Left forelimb (tissue), 1 donor: ENCODE measurements around the gene MDC1.
A peak's percentile ranks its signal among the peaks of the same experiment; 100 is the strongest.

Source experiments
- DNase-seq: peaks from one replicate; pipeline ENCODE4 v3.0.0-alpha.2; 2018; ENCODE audit warnings: low spot score

MDC1 gene

GRCh38 chr6:30747300-30747687, 30.2 kb upstream of the MDC1 start:
- DNase-seq: no peak

GRCh38 chr6:30744054-30744805, 27.1 kb upstream of the MDC1 start, which contains the start of gene IER3:
TSS of gene IER3 (minus strand) at chr6:30744547. CDS start at chr6:30744518, 29 bp downstream.
- DNase-seq: peak; percentile 84

GRCh38 chr6:30743099-30744053, 26.3 kb upstream of the MDC1 start:
- DNase-seq: no peak

GRCh38 chr6:30742316-30743098, 25.4 kb upstream of the MDC1 start, which contains the start of gene FLOT1:
TSS of gene FLOT1 (minus strand) at chr6:30742687. CDS start at chr6:30742189, 498 bp downstream.
- DNase-seq: peak; percentile 93

GRCh38 chr6:30741789-30742315, 24.8 kb upstream of the MDC1 start:
- DNase-seq: peak; percentile 80

- DNase-seq: no peak
Observed at GRCh38 chr6:30741063-30741779, 24.1 kb upstream of the MDC1 start.

GRCh38 chr6:30740540-30740870, 23.4 kb upstream of the MDC1 start:
- no peak for DNase-seq

- no peak for DNase-seq
Observed at GRCh38 chr6:30738532-30738931, 21.5 kb upstream of the MDC1 start.

- no peak for DNase-seq
Observed at GRCh38 chr6:30735668-30736314, 18.7 kb upstream of the MDC1 start.

- DNase-seq: no peak
Observed at GRCh38 chr6:30732237-30732943, 15.3 kb upstream of the MDC1 start.

GRCh38 chr6:30730601-30731435, 13.7 kb upstream of the MDC1 start:
- DNase-seq: peak; percentile 77

- DNase-seq: no peak
Observed at GRCh38 chr6:30727920-30728553, 11.0 kb upstream of the MDC1 start.

- DNase-seq: no peak
Observed at GRCh38 chr6:30726506-30727413, 9.7 kb upstream of the MDC1 start.

- DNase-seq: no peak
Observed at GRCh38 chr6:30725713-30726505, 8.8 kb upstream of the MDC1 start.

- no peak for DNase-seq
Observed at GRCh38 chr6:30724906-30725667, 8.0 kb upstream of the MDC1 start.
